Measurements from ENCODE around the gene VPS35L.
"Not testable (repeated sequence)": the region's sequence is repeated elsewhere in the genome, so short reads cannot be mapped to it uniquely, and the experiment has no call there.

Gene VPS35L

GRCh38 chr16:19679281-19679680 is 123.8 kb downstream of the VPS35L start:
- H2BK12ac ChIP-seq (ENCODE audit: low read length); H3K4me1 ChIP-seq (ENCODE audit: control insufficient read depth in 1 of 2, insufficient read depth in 2 of 2, low read length in 2 of 2); H4K12ac ChIP-seq (ENCODE audit: low read depth, low read length); H3K23ac ChIP-seq (ENCODE audit: low read length); H3K4ac ChIP-seq (ENCODE audit: low read depth, low read length); H2BK5ac ChIP-seq (ENCODE audit: low read depth, low read length, poor library complexity); H3K18ac ChIP-seq (ENCODE audit: low read length); H3K9ac ChIP-seq (ENCODE audit: low read length); H3K27ac ChIP-seq (ENCODE audit: low read depth, low read length); H3K9me3 ChIP-seq (ENCODE audit: insufficient read depth, low read depth, low read length); DNase-seq; H3K4me3 ChIP-seq (ENCODE audit: low read depth, low read length); H3K27me3 ChIP-seq (ENCODE audit: insufficient read depth, low read length); H2AK5ac ChIP-seq (ENCODE audit: low read length); H3K14ac ChIP-seq (ENCODE audit: low read length); H4K8ac ChIP-seq (ENCODE audit: low read depth, low read length); H2AFZ ChIP-seq (ENCODE audit: insufficient read depth, low read length, poor library complexity); H4K91ac ChIP-seq (ENCODE audit: low read depth, low read length); H3K4me2 ChIP-seq (ENCODE audit: low read length); H3K79me2 ChIP-seq (ENCODE audit: control insufficient read depth, insufficient read depth, low read length, poor library complexity); H2BK120ac ChIP-seq (ENCODE audit: insufficient read depth, low read length, poor library complexity); H3K79me1 ChIP-seq (ENCODE audit: low read length): not testable (repeated sequence)
- no CpG with 5 or more reads among the region's 6 CpGs for WGBS (ENCODE audit: extremely low coverage, insufficient coverage, insufficient read length)
- peaks cover 7 to 16% of the 10 kb centered on the region in 2 experiments for H3K36me3 ChIP-seq (ENCODE audit: control insufficient read depth in 1 of 2, insufficient read depth in 2 of 2, low read length in 2 of 2)

GRCh38 chr16:19680881-19681340 is 125.4 kb downstream of the VPS35L start:
- no peak overlapping the region for H3K14ac ChIP-seq (ENCODE audit: low read length)
- H4K12ac ChIP-seq (ENCODE audit: low read depth, low read length), result no peak overlapping the region
- no peak overlapping the region for H3K4me2 ChIP-seq (ENCODE audit: low read length)
- no peak overlapping the region for H2BK5ac ChIP-seq (ENCODE audit: low read depth, low read length, poor library complexity)
- H3K79me1 ChIP-seq (ENCODE audit: low read length), result peaks cover 3% of the 10 kb centered on the region
- H3K23ac ChIP-seq (ENCODE audit: low read length), result no peak overlapping the region
- no peak overlapping the region for H3K18ac ChIP-seq (ENCODE audit: low read length)
- H3K4me1 ChIP-seq (ENCODE audit: control insufficient read depth in 1 of 2, insufficient read depth in 2 of 2, low read length in 2 of 2), result peaks cover 8 to 9% of the 10 kb centered on the region in 2 experiments
- no peak overlapping the region for H3K9ac ChIP-seq (ENCODE audit: low read length)
- H2AK5ac ChIP-seq (ENCODE audit: low read length), result peak overlapping the region; percentile 33
- no peak overlapping the region for H3K27ac ChIP-seq (ENCODE audit: low read depth, low read length)
- H4K8ac ChIP-seq (ENCODE audit: low read depth, low read length), result peak overlapping the region; percentile 11
- H2BK120ac ChIP-seq (ENCODE audit: insufficient read depth, low read length, poor library complexity), result no peak overlapping the region
- peaks cover 8 to 16% of the 10 kb centered on the region in 2 experiments for H3K36me3 ChIP-seq (ENCODE audit: control insufficient read depth in 1 of 2, insufficient read depth in 2 of 2, low read length in 2 of 2)
- H2BK12ac ChIP-seq (ENCODE audit: low read length), result no peak overlapping the region
- WGBS (ENCODE audit: extremely low coverage, insufficient coverage, insufficient read length), result no CpG with 5 or more reads among the region's 6 CpGs
- no peak overlapping the region for H3K4ac ChIP-seq (ENCODE audit: low read depth, low read length)
- H3K4me3 ChIP-seq (ENCODE audit: low read depth, low read length), result no peak overlapping the region
- no peak overlapping the region for H2AFZ ChIP-seq (ENCODE audit: insufficient read depth, low read length, poor library complexity)
- DNase-seq, result no peak
- no peaks in the 10 kb centered on the region for H3K27me3 ChIP-seq (ENCODE audit: insufficient read depth, low read length)
- no peak overlapping the region for H4K91ac ChIP-seq (ENCODE audit: low read depth, low read length)
- H3K9me3 ChIP-seq (ENCODE audit: insufficient read depth, low read depth, low read length), result no peaks in the 10 kb centered on the region
- no peaks in the 10 kb centered on the region for H3K79me2 ChIP-seq (ENCODE audit: control insufficient read depth, insufficient read depth, low read length, poor library complexity)

GRCh38 chr16:19681637-19682036 is 126.1 kb downstream of the VPS35L start:
- WGBS (ENCODE audit: extremely low coverage, insufficient coverage, insufficient read length), result no CpG with 5 or more reads among the region's 12 CpGs
- Histone ChIP-seq H3K79me1 (ENCODE audit: low read length) (peaks cover 3% of the 10 kb centered on the region), H3K9ac (ENCODE audit: low read length) (no peak overlapping the region), H3K4ac (ENCODE audit: low read depth, low read length) (no peak overlapping the region), H2BK120ac (ENCODE audit: insufficient read depth, low read length, poor library complexity) (no peak overlapping the region), H3K18ac (ENCODE audit: low read length) (no peak overlapping the region), H4K8ac (ENCODE audit: low read depth, low read length) (no peak overlapping the region), H2AK5ac (ENCODE audit: low read length) (no peak overlapping the region), H3K14ac (ENCODE audit: low read length) (no peak overlapping the region), H2BK12ac (ENCODE audit: low read length) (no peak overlapping the region), H3K36me3 (ENCODE audit: control insufficient read depth in 1 of 2, insufficient read depth in 2 of 2, low read length in 2 of 2) (peaks cover 8 to 16% of the 10 kb centered on the region in 2 experiments), H2BK5ac (ENCODE audit: low read depth, low read length, poor library complexity) (no peak overlapping the region), H4K12ac (ENCODE audit: low read depth, low read length) (no peak overlapping the region), H2AFZ (ENCODE audit: insufficient read depth, low read length, poor library complexity) (no peak overlapping the region), H3K4me2 (ENCODE audit: low read length) (no peak overlapping the region), H3K79me2 (ENCODE audit: control insufficient read depth, insufficient read depth, low read length, poor library complexity) (no peaks in the 10 kb centered on the region), H4K91ac (ENCODE audit: low read depth, low read length) (no peak overlapping the region), H3K9me3 (ENCODE audit: insufficient read depth, low read depth, low read length) (no peaks in the 10 kb centered on the region), H3K4me1 (ENCODE audit: control insufficient read depth in 1 of 2, insufficient read depth in 2 of 2, low read length in 2 of 2) (peaks cover 9 to 11% of the 10 kb centered on the region in 2 experiments), H3K27me3 (ENCODE audit: insufficient read depth, low read length) (no peaks in the 10 kb centered on the region), H3K23ac (ENCODE audit: low read length) (no peak overlapping the region), H3K4me3 (ENCODE audit: low read depth, low read length) (no peak overlapping the region), H3K27ac (ENCODE audit: low read depth, low read length) (no peak overlapping the region)
- DNase-seq, result no peak

GRCh38 chr16:19683453-19684236 is 128.1 kb downstream of the VPS35L start:
- no peak overlapping the region for H3K14ac ChIP-seq (ENCODE audit: low read length)
- no peak overlapping the region for H4K8ac ChIP-seq (ENCODE audit: low read depth, low read length)
- H3K4me2 ChIP-seq (ENCODE audit: low read length), result no peak overlapping the region
- H3K79me1 ChIP-seq (ENCODE audit: low read length), result peaks cover 7% of the 10 kb centered on the region
- no peak overlapping the region for H2BK12ac ChIP-seq (ENCODE audit: low read length)
- H2BK5ac ChIP-seq (ENCODE audit: low read depth, low read length, poor library complexity), result no peak overlapping the region
- H4K12ac ChIP-seq (ENCODE audit: low read depth, low read length), result no peak overlapping the region
- peaks cover 22 to 23% of the 10 kb centered on the region in 2 experiments for H3K4me1 ChIP-seq (ENCODE audit: control insufficient read depth in 1 of 2, insufficient read depth in 2 of 2, low read length in 2 of 2)
- H2BK120ac ChIP-seq (ENCODE audit: insufficient read depth, low read length, poor library complexity), result no peak overlapping the region
- H3K4ac ChIP-seq (ENCODE audit: low read depth, low read length), result no peak overlapping the region
- H3K18ac ChIP-seq (ENCODE audit: low read length), result no peak overlapping the region
- H3K36me3 ChIP-seq (ENCODE audit: control insufficient read depth in 1 of 2, insufficient read depth in 2 of 2, low read length in 2 of 2), result peaks cover 8 to 16% of the 10 kb centered on the region in 2 experiments
- no peak overlapping the region for H3K9ac ChIP-seq (ENCODE audit: low read length)
- DNase-seq, result no peak
- whole genome bisulfite sequencing (ENCODE audit: extremely low coverage, insufficient coverage, insufficient read length), result no CpG with 5 or more reads among the region's 6 CpGs
- no peak overlapping the region for H3K27ac ChIP-seq (ENCODE audit: low read depth, low read length)
- H3K4me3 ChIP-seq (ENCODE audit: low read depth, low read length), result no peak overlapping the region
- no peak overlapping the region for H3K23ac ChIP-seq (ENCODE audit: low read length)
- no peaks in the 10 kb centered on the region for H3K79me2 ChIP-seq (ENCODE audit: control insufficient read depth, insufficient read depth, low read length, poor library complexity)
- no peak overlapping the region for H2AFZ ChIP-seq (ENCODE audit: insufficient read depth, low read length, poor library complexity)
- H2AK5ac ChIP-seq (ENCODE audit: low read length), result no peak overlapping the region
- no peaks in the 10 kb centered on the region for H3K27me3 ChIP-seq (ENCODE audit: insufficient read depth, low read length)
- H3K9me3 ChIP-seq (ENCODE audit: insufficient read depth, low read depth, low read length), result no peaks in the 10 kb centered on the region
- H4K91ac ChIP-seq (ENCODE audit: low read depth, low read length), result no peak overlapping the region
